SH-SY5Y (cell line): Measurements from ENCODE around the gene CLCNKA.

Experiments
- GATA2 ChIP-seq: IDR thresholded peaks from 2 replicates; pipeline ENCODE4 v1.6.1; 2011; ENCODE audit warnings: mild to moderate bottlenecking, low read depth, low read length
- GATA3 ChIP-seq: IDR thresholded peaks from 2 replicates; pipeline ENCODE4 v1.6.1; 2011; ENCODE audit warnings: low read depth, mild to moderate bottlenecking, low read length, moderate library complexity

GRCh38 chr1:16009030-16009460, 12.8 kb upstream of the CLCNKA start:
- no peak for TF ChIP-seq GATA2
- TF ChIP-seq GATA3: no peak
